B cell (primary cell): ENCODE results near the gene CASP5. TPM values are rescaled to one million over a fixed set of nuclear protein-coding genes. Genes with fewer than 3 reads are reported as not detected.

Experiments
- ATAC-seq: fragments of 200-7000 bp; cut with Tn5 transposase; one replicate; pipeline ENCODE4 v1.10.0; 2021; ENCODE audit warnings: low read depth, mild to moderate bottlenecking, moderate number of reproducible peaks, moderate library complexity
- CTCF ChIA-PET: fragments of 350-600 bp; sonication (Branson Sonifier 250); formaldehyde crosslinking; loops from one replicate; lab custom pipeline; 2021; ENCODE audit warnings: antibody characterized with exemption, inconsistent platforms; lab: Charles Lee
- POLR2A ChIA-PET: fragments of 350-600 bp; sonication (Branson Sonifier 250); formaldehyde crosslinking; loops from one replicate; lab custom pipeline; 2021; ENCODE audit warnings: antibody characterized with exemption; lab: Charles Lee
- DNase-seq: peaks from one replicate; pipeline ENCODE4 v3.0.0; 2013
- H2AFZ ChIP-seq: 2 replicates; pipeline ENCODE4 v1.6.1; 2012; ENCODE audit warnings: mild to moderate bottlenecking, low read depth, low read length; ENCODE audit not compliant: insufficient read depth, poor library complexity, severe bottlenecking
- H3K27ac ChIP-seq, 2 donors: 1 replicate in 1 of 2; 2 replicates in 1 of 2; pipeline ENCODE4 v1.5.1; 2012 to 2013; ENCODE audit warnings: low read length in 2 of 2, mild to moderate bottlenecking in 2 of 2, moderate library complexity in 1 of 2
- H3K27me3 ChIP-seq, 4 experiments: fragments of 200-600 bp in 1 of 4; sonication (generic) in 1 of 4; replicated peaks in 1 of 4; 1 replicate in 2 of 4; 2 replicates in 2 of 4; pipeline versions ENCODE4 v1.6.1 to v1.7.0; 2013 to 2016; ENCODE audit warnings: low read length in 3 of 4, mild to moderate bottlenecking in 2 of 4, mixed read lengths in 1 of 4, moderate library complexity in 1 of 4; ENCODE audit not compliant: insufficient read depth in 4 of 4, control insufficient read depth in 3 of 4; ENCODE audit errors: control extremely low read depth in 1 of 4
- H3K36me3 ChIP-seq, 2 experiments: replicated peaks in 1 of 2; 1 replicate in 1 of 2; 2 replicates in 1 of 2; pipeline versions ENCODE4 v1.6.1 to v1.7.1; 2013; ENCODE audit warnings: low read length in 1 of 2; ENCODE audit not compliant: insufficient read depth in 2 of 2, control insufficient read depth in 1 of 2; ENCODE audit errors: control extremely low read depth in 1 of 2, extremely low read depth in 1 of 2
- H3K4me1 ChIP-seq, 2 donors: fragments of 200-600 bp in 1 of 2; sonication (generic) in 1 of 2; 1 replicate in 1 of 2; 2 replicates in 1 of 2; pipeline versions ENCODE4 v1.5.1 to v1.6.1; 2013 to 2017; ENCODE audit warnings: low read length in 2 of 2; ENCODE audit not compliant: control insufficient read depth in 2 of 2, insufficient read depth in 2 of 2
- H3K4me2 ChIP-seq: replicated peaks from 2 replicates; pipeline ENCODE3; 2012; ENCODE audit warnings: mild to moderate bottlenecking, low read depth, low read length; ENCODE audit not compliant: poor library complexity, severe bottlenecking
- H3K4me3 ChIP-seq, 5 experiments: fragments of 200-600 bp in 1 of 5; sonication (generic) in 1 of 5; 1 replicate in 3 of 5; 2 replicates in 2 of 5; pipeline versions ENCODE4 v1.5.1 to v1.7.0; 2011 to 2016; ENCODE audit warnings: low read length in 4 of 5, mild to moderate bottlenecking in 4 of 5, low read depth in 2 of 5, control low read depth in 1 of 5, moderate library complexity in 1 of 5; ENCODE audit not compliant: insufficient read depth in 1 of 5; ENCODE audit errors: control extremely low read depth in 1 of 5, extremely low read depth in 1 of 5
- H3K79me2 ChIP-seq: fragments of 200-600 bp; sonication (generic); one replicate; pipeline ENCODE4 v1.6.0; 2016; ENCODE audit warnings: low read length; ENCODE audit not compliant: control insufficient read depth, insufficient read depth
- H3K9ac ChIP-seq: fragments of 200-600 bp; sonication (generic); 2 replicates; pipeline ENCODE4 v1.6.1; 2017; ENCODE audit warnings: mild to moderate bottlenecking, low read length, moderate library complexity
- H3K9me3 ChIP-seq, 3 donors: one replicate each; pipeline versions ENCODE4 v1.6.1 to v1.7.1; 2013; ENCODE audit warnings: low read length in 2 of 3; ENCODE audit not compliant: control insufficient read depth in 2 of 3, insufficient read depth in 1 of 3; ENCODE audit errors: control extremely low read depth in 1 of 3
- H4K20me1 ChIP-seq: 2 replicates; pipeline ENCODE4 v1.6.0; 2012; ENCODE audit warnings: mild to moderate bottlenecking, low read length; ENCODE audit not compliant: insufficient read depth, control insufficient read depth, poor library complexity, severe bottlenecking
- H3K27ac Mint-ChIP-seq: one replicate; pipeline ENCODE4 v1.8.0; 2021; ENCODE audit warnings: mixed read lengths
- H3K27me3 Mint-ChIP-seq: one replicate; pipeline ENCODE4 v1.8.0; 2021; ENCODE audit warnings: mixed read lengths
- H3K4me1 Mint-ChIP-seq: one replicate; pipeline ENCODE4 v1.8.0; 2021; ENCODE audit warnings: mixed read lengths
- H3K4me3 Mint-ChIP-seq: one replicate; pipeline ENCODE4 v1.8.0; 2021; ENCODE audit warnings: mixed read lengths
- H3K9me3 Mint-ChIP-seq: one replicate; pipeline ENCODE4 v1.8.0; 2022; ENCODE audit warnings: mixed read lengths; ENCODE audit not compliant: insufficient read depth
- CTCF ChIP-seq: fragments of 200-600 bp; IDR thresholded peaks from one replicate; pipeline ENCODE4 v1.8.0; 2022; ENCODE audit warnings: antibody characterized with exemption, mild to moderate bottlenecking
- EZH2 ChIP-seq: IDR thresholded peaks from 2 replicates; pipeline ENCODE4 v1.6.1; 2012; ENCODE audit warnings: borderline replicate concordance, low read depth, mild to moderate bottlenecking, moderate library complexity, low read length; ENCODE audit not compliant: insufficient read depth, poor library complexity, severe bottlenecking
- WGBS: methylation state at CpG from one replicate; pipeline ENCODE4 v1.1.5; 2013; ENCODE audit warnings: missing lambda C conversion rate; ENCODE audit not compliant: insufficient coverage; 5-methylcytosine and 5-hydroxymethylcytosine counted together
- intact Hi-C: fragments of 100-400 bp; cut with micrococcal nuclease; formaldehyde crosslinking; loops from one replicate; pipeline ENCODE4 v1.10.0; 2022
- polyA plus RNA-seq: library from polyadenylated mRNA; depleted of rRNA; stranded (reverse); fragments of >200 nt; gene quantifications from 2 replicates; pipeline ENCODE4 v1.2.3, GENCODE V29; 2012
- total RNA-seq, 2 donors: library from RNA; stranded (reverse); fragments of 120-200 nt in 1 of 2; gene quantifications; 1 replicate in 1 of 2; 2 replicates in 1 of 2; pipeline versions ENCODE4 v1.2.3 to v1.2.4, GENCODE V29; 2013 to 2022

Gene CASP5
- total and polyA plus RNA-seq, 2 donors (not counting 1 experiment from before 2014, with no cell fraction given): 0.09 TPM; not detected in 1

DNA sequence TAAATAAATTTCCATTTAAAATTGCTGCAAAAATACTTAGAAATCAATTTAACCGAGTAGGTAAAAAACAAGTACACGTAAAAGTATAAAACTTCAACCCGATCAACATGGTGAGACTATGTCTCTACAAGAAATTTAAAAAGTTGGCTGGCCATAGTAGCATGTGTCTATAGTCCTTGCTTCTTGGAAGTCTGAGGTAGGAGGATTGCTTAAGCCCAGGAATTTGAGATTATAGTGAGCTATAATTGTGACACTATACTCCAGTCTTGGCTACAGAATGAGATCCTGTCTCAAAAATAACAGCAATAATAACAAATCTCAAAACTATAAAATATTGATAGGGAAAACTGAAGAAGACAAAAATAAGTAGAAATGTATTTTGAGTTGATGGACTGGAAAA is 65.7 kb downstream of the CASP5 start:
- H3K9me3 ChIP-seq: no peaks in the 10 kb centered on the region
- no peak for DNase-seq
- no peaks in the 10 kb centered on the region for H3K27me3 ChIP-seq
- no CpG with 5 or more reads among the region's 3 CpGs for WGBS
- intact Hi-C loops: no loop called here
- peaks cover 15 to 39% of the 10 kb centered on the region in 2 donors for H3K4me1 ChIP-seq
- no peak overlapping the region for H2AFZ ChIP-seq
- H3K36me3 ChIP-seq: peaks cover 16 to 44% of the 10 kb centered on the region in 2 experiments
- H3K4me2 ChIP-seq: peak overlapping the region; percentile 34
- H3K79me2 ChIP-seq: peaks cover 83% of the 10 kb centered on the region
- TF ChIP-seq EZH2: no peak
- TF ChIP-seq CTCF: no peak
- ATAC-seq: no peak
- no peak overlapping the region for H3K4me3 ChIP-seq
- Mint-ChIP-seq H3K27ac (no peak overlapping the region), H3K4me3 (no peak overlapping the region), H3K27me3 (no peaks in the 10 kb centered on the region), H3K4me1 (peaks cover 63% of the 10 kb centered on the region), H3K9me3 (no peaks in the 10 kb centered on the region)
- ChIA-PET POLR2A (no interaction called here), CTCF (interaction anchor here (1.0 to 1.6 kb wide), 2 partner anchors 10 to 11 kb away, joined by 3 read pairs; no protein-coding TSS in a partner anchor)
- peaks cover 34% of the 10 kb centered on the region for H4K20me1 ChIP-seq
- peak overlapping the region; percentile 11 for H3K9ac ChIP-seq
- H3K27ac ChIP-seq: no peak overlapping the region

DNA sequence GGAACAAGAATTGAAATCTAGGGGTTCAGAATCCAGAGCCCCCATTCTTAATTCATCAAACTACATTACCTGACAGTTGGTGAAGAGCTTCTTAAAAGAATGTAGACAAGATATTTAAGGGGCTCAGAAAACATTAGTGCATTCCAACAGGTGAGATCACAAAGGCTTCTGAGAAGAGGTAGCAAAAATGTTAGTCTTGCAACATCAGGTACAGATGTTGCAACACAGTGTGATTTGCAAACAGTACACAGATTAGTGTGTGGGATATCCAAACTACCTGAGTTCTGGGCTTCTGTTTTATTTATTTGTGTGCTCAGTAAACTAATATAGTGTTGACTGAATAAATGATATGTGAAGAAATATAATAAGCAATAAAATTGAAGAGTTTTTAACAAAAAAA is 66.4 kb downstream of the CASP5 start:
- CTCF ChIA-PET: interaction anchor here (1.6 kb wide), 1 partner anchor 10 kb away, joined by 3 read pairs; no protein-coding TSS in a partner anchor
- H3K4me3 ChIP-seq: no peak overlapping the region

More for the DNA sequence above, 66.4 kb downstream of the CASP5 start:
- H3K4me1 Mint-ChIP-seq: peaks cover 57% of the 10 kb centered on the region
- Histone ChIP-seq H3K36me3 (peaks cover 21 to 42% of the 10 kb centered on the region in 2 experiments), H3K27me3 (no peaks in the 10 kb centered on the region), H3K4me1 (peaks cover 11 to 36% of the 10 kb centered on the region in 2 donors), H4K20me1 (peaks cover 34% of the 10 kb centered on the region), H3K4me2 (no peak overlapping the region), H2AFZ (no peak overlapping the region), H3K79me2 (peaks cover 75% of the 10 kb centered on the region), H3K9ac (no peak overlapping the region), H3K9me3 (no peaks in the 10 kb centered on the region), H3K27ac (no peak overlapping the region)
- H3K27me3 Mint-ChIP-seq: no peaks in the 10 kb centered on the region
- TF ChIP-seq CTCF (no peak), EZH2 (no peak)
- ATAC-seq (no peak), DNase-seq (no peak)
- H3K4me3 Mint-ChIP-seq: peak overlapping the region; percentile 23
- POLR2A ChIA-PET: no interaction called here
- H3K9me3 Mint-ChIP-seq: no peaks in the 10 kb centered on the region
- intact Hi-C loops: no loop called here
- no peak overlapping the region for H3K27ac Mint-ChIP-seq
